Measurements from ENCODE around the gene DAB2IP.

DNA sequence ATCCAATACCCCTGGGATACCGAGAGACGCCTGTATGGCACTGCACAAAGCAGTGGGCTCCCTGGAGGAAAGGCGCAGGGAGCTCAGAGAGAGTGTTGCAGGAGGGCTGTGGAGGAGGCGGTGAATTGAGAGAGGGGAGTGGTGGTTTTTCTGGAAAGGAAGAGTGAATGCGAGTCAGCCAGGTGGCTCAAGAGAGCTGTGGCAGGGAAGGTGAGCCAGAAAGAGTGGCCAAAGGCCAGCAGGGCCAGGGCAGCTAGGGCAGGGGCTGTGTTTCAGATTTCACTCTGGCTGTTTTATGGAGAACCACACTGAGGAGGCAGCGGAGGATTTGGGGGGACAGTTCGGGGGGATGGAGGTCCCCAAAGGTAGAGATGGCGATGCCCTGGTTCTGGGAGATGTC, 13.0 kb upstream of the DAB2IP start:
- no peak for TF ChIP-seq ZFX (IDR thresholded peaks at IDR 0.05)
- TF ChIP-seq, protein P1, sequence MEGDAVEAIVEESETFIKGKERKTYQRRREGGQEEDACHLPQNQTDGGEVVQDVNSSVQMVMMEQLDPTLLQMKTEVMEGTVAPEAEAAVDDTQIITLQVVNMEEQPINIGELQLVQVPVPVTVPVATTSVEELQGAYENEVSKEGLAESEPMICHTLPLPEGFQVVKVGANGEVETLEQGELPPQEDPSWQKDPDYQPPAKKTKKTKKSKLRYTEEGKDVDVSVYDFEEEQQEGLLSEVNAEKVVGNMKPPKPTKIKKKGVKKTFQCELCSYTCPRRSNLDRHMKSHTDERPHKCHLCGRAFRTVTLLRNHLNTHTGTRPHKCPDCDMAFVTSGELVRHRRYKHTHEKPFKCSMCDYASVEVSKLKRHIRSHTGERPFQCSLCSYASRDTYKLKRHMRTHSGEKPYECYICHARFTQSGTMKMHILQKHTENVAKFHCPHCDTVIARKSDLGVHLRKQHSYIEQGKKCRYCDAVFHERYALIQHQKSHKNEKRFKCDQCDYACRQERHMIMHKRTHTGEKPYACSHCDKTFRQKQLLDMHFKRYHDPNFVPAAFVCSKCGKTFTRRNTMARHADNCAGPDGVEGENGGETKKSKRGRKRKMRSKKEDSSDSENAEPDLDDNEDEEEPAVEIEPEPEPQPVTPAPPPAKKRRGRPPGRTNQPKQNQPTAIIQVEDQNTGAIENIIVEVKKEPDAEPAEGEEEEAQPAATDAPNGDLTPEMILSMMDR (conservative IDR thresholded peaks at IDR 0.05), result no peak
